Lower leg skin (tissue), 3 donors: ENCODE measurements around the gene FILIP1.

Experiments
- POLR2A ChIP-seq, 2 donors: fragments of 450-650 bp; IDR thresholded peaks; one replicate each; pipeline ENCODE4 v1.6.1; 2016 to 2017; ENCODE audit warnings: antibody characterized with exemption in 2 of 2, mild to moderate bottlenecking in 1 of 2, moderate library complexity in 1 of 2
- TF ChIP-seq, protein P1 (sequence below), 3 donors: fragments of 450-650 bp; IDR thresholded peaks; one replicate each; pipeline ENCODE4 v1.5.1; 2016; ENCODE audit warnings: antibody characterized with exemption in 3 of 3, mild to moderate bottlenecking in 3 of 3, moderate library complexity in 2 of 3

DNA sequence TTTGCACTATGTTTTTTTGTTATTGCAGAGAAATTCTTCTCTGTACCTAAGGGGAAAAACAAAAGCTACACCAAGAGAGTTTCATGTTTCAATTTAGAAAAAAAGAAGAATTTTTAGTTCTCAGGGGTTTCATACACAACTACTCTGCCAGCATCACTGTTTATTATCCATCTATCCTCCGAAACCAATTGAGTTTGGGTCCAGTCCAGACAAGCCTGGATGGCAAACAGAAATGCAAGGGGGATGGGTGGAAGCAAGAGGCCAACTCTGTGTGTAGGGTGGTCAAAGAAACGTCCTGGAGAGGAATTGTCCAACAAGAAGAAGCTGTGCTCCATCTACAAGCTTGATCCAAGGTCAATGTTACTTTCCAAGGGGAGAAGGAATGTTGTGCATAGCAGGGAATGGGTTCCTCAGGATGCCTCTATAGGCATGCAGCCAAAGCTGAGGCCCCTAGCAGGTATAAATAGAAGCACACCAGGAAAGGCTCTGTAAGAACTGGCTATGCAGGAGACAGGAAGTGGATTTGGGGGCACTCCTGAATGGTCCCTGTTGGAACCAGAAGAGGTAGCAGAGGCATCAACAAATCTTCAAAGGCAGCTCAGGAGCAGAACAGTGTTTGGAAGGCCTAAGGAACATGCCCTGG is 64.4 kb downstream of the FILIP1 start:
- TF ChIP-seq, protein P1, sequence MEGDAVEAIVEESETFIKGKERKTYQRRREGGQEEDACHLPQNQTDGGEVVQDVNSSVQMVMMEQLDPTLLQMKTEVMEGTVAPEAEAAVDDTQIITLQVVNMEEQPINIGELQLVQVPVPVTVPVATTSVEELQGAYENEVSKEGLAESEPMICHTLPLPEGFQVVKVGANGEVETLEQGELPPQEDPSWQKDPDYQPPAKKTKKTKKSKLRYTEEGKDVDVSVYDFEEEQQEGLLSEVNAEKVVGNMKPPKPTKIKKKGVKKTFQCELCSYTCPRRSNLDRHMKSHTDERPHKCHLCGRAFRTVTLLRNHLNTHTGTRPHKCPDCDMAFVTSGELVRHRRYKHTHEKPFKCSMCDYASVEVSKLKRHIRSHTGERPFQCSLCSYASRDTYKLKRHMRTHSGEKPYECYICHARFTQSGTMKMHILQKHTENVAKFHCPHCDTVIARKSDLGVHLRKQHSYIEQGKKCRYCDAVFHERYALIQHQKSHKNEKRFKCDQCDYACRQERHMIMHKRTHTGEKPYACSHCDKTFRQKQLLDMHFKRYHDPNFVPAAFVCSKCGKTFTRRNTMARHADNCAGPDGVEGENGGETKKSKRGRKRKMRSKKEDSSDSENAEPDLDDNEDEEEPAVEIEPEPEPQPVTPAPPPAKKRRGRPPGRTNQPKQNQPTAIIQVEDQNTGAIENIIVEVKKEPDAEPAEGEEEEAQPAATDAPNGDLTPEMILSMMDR (IDR thresholded peaks at IDR 0.05), result no peak
- no peak for TF ChIP-seq POLR2A (IDR thresholded peaks at IDR 0.05)
